ENCODE measurements around the gene PKD1L1.
"Not testable (repeated sequence)": the region's sequence is repeated elsewhere in the genome, so short reads cannot be mapped to it uniquely, and the experiment has no call there.

Gene PKD1L1

GRCh38 chr7:47758546-47758945 lies 189.7 kb downstream of the PKD1L1 start:
- DNase-seq = no peak

- no peak for DNase-seq
Observed at GRCh38 chr7:47757921-47758411, 190.3 kb downstream of the PKD1L1 start.

- no peak for DNase-seq
Observed at GRCh38 chr7:47756636-47757035, 191.6 kb downstream of the PKD1L1 start.

GRCh38 chr7:47755248-47755647 lies 193.0 kb downstream of the PKD1L1 start:
- no peak for DNase-seq

GRCh38 chr7:47751724-47752123 lies 196.5 kb downstream of the PKD1L1 start:
- not testable (repeated sequence) for DNase-seq

- DNase-seq = no peak
Observed at GRCh38 chr7:47751043-47751442, 197.2 kb downstream of the PKD1L1 start.

GRCh38 chr7:47748041-47748440 lies 200.2 kb downstream of the PKD1L1 start:
- no peak for DNase-seq

GRCh38 chr7:47747160-47747559 lies 201.1 kb downstream of the PKD1L1 start:
- DNase-seq = no peak

- no peak for DNase-seq
Observed at GRCh38 chr7:47746468-47746867, 201.8 kb downstream of the PKD1L1 start.

GRCh38 chr7:47744883-47745282 lies 203.4 kb downstream of the PKD1L1 start:
- no peak for DNase-seq

GRCh38 chr7:47743965-47744591 lies 204.2 kb downstream of the PKD1L1 start:
- DNase-seq = no peak

- DNase-seq = no peak
Observed at GRCh38 chr7:47741984-47742383, 206.3 kb downstream of the PKD1L1 start.

- DNase-seq = no peak
Observed at GRCh38 chr7:47739891-47740290, 208.4 kb downstream of the PKD1L1 start.

GRCh38 chr7:47739301-47739875 lies 208.9 kb downstream of the PKD1L1 start:
- DNase-seq = no peak

- no peak for DNase-seq
Observed at GRCh38 chr7:47738563-47739166, 209.6 kb downstream of the PKD1L1 start.

GRCh38 chr7:47737601-47738000 lies 210.7 kb downstream of the PKD1L1 start:
- no peak for DNase-seq

- no peak for DNase-seq
Observed at GRCh38 chr7:47735431-47736345, 212.6 kb downstream of the PKD1L1 start.

GRCh38 chr7:47734949-47735291 lies 213.3 kb downstream of the PKD1L1 start:
- DNase-seq = no peak

- DNase-seq = no peak
Observed at GRCh38 chr7:47734287-47734948, 213.8 kb downstream of the PKD1L1 start.

GRCh38 chr7:47730142-47730541 lies 218.1 kb downstream of the PKD1L1 start:
- no peak for DNase-seq

GRCh38 chr7:47726047-47726726 lies 222.1 kb downstream of the PKD1L1 start:
- no peak for DNase-seq

Data from NCI-H510A (cell line).